GM23248 (cell line): Measurements from ENCODE around the gene ZNF541.

Source experiments
- EZH2 ChIP-seq: fragments of 200-600 bp; sonication (generic); IDR thresholded peaks from 2 replicates; pipeline ENCODE4 v1.6.1; 2018; ENCODE audit warnings: antibody characterized with exemption, mild to moderate bottlenecking; ENCODE audit not compliant: insufficient read depth, poor library complexity, severe bottlenecking
- EZH2phosphoT487 ChIP-seq: fragments of 200-600 bp; sonication (generic); IDR thresholded peaks from 2 replicates; pipeline ENCODE4 v1.6.1; 2018; ENCODE audit warnings: antibody characterized with exemption, moderate library complexity, mild to moderate bottlenecking, low read depth; ENCODE audit not compliant: insufficient read depth

DNA sequence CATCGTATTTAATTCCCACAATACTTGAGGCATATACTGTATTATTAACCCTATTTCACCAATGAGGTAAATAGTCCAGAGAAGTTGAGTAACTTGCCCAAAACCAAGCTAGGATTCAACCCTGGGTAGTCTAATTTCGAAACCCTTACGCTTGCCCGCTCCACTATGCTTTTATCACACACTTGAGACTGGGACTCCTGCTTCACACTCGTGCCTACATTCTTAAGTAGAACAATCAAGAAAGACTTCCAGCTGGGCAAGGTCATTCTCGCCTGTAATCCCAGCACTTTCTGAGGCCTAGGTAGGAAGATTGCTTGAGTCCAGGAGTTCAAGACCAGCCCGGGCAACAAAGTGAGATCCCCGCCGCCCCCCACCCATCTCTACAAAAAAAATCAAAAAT lies 3.6 kb downstream of the ZNF541 start:
- TF ChIP-seq EZH2 (no peak), EZH2phosphoT487 (no peak)
